Ishikawa (cell line): Measurements from ENCODE around the gene RAB1B.

Experiments used
- CEBPB ChIP-seq: IDR thresholded peaks from 2 replicates; pipeline ENCODE4 v1.6.1; 2012
- EP300 ChIP-seq: IDR thresholded peaks from 2 replicates; pipeline ENCODE4 v1.6.1; 2012; ENCODE audit warnings: borderline replicate concordance
- FOXM1 ChIP-seq: IDR thresholded peaks from 2 replicates; pipeline ENCODE4 v1.6.1; 2012; ENCODE audit warnings: low read depth, borderline replicate concordance
- MAX ChIP-seq: IDR thresholded peaks from 2 replicates; pipeline ENCODE4 v1.6.1; 2012
- RAD21 ChIP-seq: IDR thresholded peaks from 2 replicates; pipeline ENCODE4 v1.6.1; 2012; ENCODE audit warnings: low read depth
- REST ChIP-seq: IDR thresholded peaks from 2 replicates; pipeline ENCODE4 v1.6.1; 2012; ENCODE audit warnings: low read depth, mild to moderate bottlenecking
- TAF1 ChIP-seq: IDR thresholded peaks from 2 replicates; pipeline ENCODE4 v1.6.1; 2012; ENCODE audit warnings: low read depth, mild to moderate bottlenecking
- TCF12 ChIP-seq: IDR thresholded peaks from 2 replicates; pipeline ENCODE4 v1.6.1; 2012; ENCODE audit warnings: low read depth
- TEAD4 ChIP-seq: IDR thresholded peaks from 2 replicates; pipeline ENCODE4 v1.6.1; 2012
- TF ChIP-seq, protein P1 (sequence below): IDR thresholded peaks from 2 replicates; pipeline ENCODE4 v1.6.1; 2012

DNA sequence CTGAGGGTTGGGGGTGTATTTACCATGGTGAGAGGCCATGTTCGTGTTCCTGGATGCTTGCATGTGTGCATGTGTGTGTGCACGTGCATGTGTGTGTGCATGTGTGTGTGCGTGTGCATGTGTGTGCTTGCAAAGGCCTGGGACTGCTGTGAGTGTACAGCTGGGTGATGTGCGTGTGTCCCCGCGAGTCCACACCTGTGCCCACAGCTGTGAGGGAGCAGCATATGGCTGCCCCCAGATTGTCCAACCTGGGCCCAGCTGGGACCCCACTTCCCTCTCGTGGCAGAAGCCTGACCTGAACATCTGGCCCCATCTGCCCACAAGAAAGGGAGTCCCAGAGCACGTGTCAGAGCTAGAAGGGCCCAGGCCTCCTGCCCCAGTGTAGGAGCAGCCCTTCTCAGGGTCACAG, 56.8 kb downstream of the RAB1B start:
- TF ChIP-seq RAD21: no peak
- TF ChIP-seq FOXM1: no peak
- no peak for TF ChIP-seq REST
- no peak for TF ChIP-seq EP300
- TF ChIP-seq TAF1: no peak
- no peak for TF ChIP-seq TCF12
- TF ChIP-seq TEAD4: no peak
- no peak for TF ChIP-seq CEBPB
- TF ChIP-seq, protein P1, sequence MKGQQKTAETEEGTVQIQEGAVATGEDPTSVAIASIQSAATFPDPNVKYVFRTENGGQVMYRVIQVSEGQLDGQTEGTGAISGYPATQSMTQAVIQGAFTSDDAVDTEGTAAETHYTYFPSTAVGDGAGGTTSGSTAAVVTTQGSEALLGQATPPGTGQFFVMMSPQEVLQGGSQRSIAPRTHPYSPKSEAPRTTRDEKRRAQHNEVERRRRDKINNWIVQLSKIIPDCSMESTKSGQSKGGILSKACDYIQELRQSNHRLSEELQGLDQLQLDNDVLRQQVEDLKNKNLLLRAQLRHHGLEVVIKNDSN: no peak
- no peak for TF ChIP-seq MAX
